Measurements from ENCODE around the gene RGS6. TPM values are rescaled to one million over a fixed set of nuclear protein-coding genes. Genes with fewer than 3 reads are reported as not detected.
"Not testable (repeated sequence)": the region's sequence is repeated elsewhere in the genome, so short reads cannot be mapped to it uniquely, and the experiment has no call there.

Gene RGS6
- not detected in 2 replicates for total RNA-seq
- not detected in 2 replicates for polyA plus RNA-seq
- polyA plus RNA-seq (2012) = not detected in 2 replicates
- polyA minus RNA-seq (ENCODE audit: low replicate concordance) = not detected in 2 replicates

DNA sequence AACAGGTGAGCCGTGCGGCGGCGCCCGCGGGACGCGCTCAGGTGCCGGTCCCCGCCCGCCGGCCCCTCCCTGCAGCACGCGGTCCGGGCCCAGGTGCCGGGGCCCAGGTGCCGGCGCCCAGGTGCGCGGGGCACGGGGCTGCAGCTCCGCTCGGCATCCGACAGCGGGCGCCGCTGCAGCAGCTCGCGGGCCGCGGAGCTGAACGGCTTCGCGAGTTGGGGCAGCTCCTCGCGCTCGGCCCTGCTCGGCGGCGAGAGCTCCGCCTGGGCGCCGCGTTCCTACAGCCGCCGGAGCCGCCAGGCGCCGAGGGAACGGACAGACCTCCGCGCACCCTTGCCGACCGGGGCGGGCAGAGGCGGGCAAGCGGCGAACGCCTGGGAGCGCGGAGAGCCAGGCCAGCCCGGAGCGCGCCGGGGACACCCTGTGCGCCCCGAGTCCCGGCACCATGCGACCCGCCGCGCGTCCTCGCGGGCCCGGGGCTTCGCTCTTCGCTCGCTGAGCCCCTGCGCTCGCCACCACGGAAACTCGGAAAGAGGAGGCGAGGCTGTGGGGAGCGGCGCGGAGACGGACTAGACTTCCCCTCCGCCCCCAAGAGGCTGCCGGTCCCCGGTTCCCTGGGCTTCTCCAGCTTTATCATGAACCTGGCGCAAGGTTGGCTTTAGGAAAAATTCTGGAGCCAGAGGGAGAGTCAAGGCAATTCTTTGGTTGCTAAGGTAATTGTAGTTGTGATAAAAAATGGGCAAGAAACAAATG, at the start of gene RGS6:
Gene RGS6 (plus strand): TSS at position 201 of the 753 bp plus-strand sequence.
- H3K4me3 ChIP-seq (replicated peaks in 1 of 4; ENCODE audit: control extremely low read depth in 1 of 4, insufficient read depth in 1 of 4, low read depth in 3 of 4, low read length in 4 of 4) = no peak within 1 kb of the TSS
- TF ChIP-seq EZH2 (IDR thresholded peaks at IDR 0.05; ENCODE audit: low read length, missing control alignments) = no peak
- TF ChIP-seq, protein P1, sequence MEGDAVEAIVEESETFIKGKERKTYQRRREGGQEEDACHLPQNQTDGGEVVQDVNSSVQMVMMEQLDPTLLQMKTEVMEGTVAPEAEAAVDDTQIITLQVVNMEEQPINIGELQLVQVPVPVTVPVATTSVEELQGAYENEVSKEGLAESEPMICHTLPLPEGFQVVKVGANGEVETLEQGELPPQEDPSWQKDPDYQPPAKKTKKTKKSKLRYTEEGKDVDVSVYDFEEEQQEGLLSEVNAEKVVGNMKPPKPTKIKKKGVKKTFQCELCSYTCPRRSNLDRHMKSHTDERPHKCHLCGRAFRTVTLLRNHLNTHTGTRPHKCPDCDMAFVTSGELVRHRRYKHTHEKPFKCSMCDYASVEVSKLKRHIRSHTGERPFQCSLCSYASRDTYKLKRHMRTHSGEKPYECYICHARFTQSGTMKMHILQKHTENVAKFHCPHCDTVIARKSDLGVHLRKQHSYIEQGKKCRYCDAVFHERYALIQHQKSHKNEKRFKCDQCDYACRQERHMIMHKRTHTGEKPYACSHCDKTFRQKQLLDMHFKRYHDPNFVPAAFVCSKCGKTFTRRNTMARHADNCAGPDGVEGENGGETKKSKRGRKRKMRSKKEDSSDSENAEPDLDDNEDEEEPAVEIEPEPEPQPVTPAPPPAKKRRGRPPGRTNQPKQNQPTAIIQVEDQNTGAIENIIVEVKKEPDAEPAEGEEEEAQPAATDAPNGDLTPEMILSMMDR (conservative IDR thresholded peaks at IDR 0.05 in 1 of 2, IDR thresholded peaks at IDR 0.05 in 1 of 2; ENCODE audit: low read depth in 1 of 2, low read length in 2 of 2) = no peak
- H3K4me1 ChIP-seq (ENCODE audit: control insufficient read depth, extremely low read depth, insufficient read depth, low read length) = no peaks in the 10 kb centered on the region
- no peak within 1 kb of the TSS for H3K4me2 ChIP-seq (ENCODE audit: extremely low read depth, insufficient read depth, low read length)
- peaks cover 7% of the 10 kb centered on the region for H3K27me3 ChIP-seq (ENCODE audit: control insufficient read depth, insufficient read depth, low read length)
- no peaks in the 10 kb centered on the region for H3K79me2 ChIP-seq (ENCODE audit: control insufficient read depth, insufficient read depth, low read length)
- H3K36me3 ChIP-seq (ENCODE audit: control insufficient read depth, insufficient read depth, low read length) = no peaks in the 10 kb centered on the region
- H3K27ac ChIP-seq (ENCODE audit: insufficient read depth, low read length) = no peak within 1 kb of the TSS
- no peaks in the 10 kb centered on the region for H3K9me3 ChIP-seq (ENCODE audit: control insufficient read depth, insufficient read depth, low read depth, low read length)
- no peaks in the 10 kb centered on the region for H4K20me1 ChIP-seq (ENCODE audit: control insufficient read depth, extremely low read depth, insufficient read depth, low read length)
- no peak within 1 kb of the TSS for H3K9ac ChIP-seq (ENCODE audit: insufficient read depth, low read length)
- no peak within 1 kb of the TSS for H2AFZ ChIP-seq (ENCODE audit: low read length)
- DNase-seq (ENCODE audit: low read depth in 2 of 2) = peak in 1 of 2 donors; percentile 21

DNA sequence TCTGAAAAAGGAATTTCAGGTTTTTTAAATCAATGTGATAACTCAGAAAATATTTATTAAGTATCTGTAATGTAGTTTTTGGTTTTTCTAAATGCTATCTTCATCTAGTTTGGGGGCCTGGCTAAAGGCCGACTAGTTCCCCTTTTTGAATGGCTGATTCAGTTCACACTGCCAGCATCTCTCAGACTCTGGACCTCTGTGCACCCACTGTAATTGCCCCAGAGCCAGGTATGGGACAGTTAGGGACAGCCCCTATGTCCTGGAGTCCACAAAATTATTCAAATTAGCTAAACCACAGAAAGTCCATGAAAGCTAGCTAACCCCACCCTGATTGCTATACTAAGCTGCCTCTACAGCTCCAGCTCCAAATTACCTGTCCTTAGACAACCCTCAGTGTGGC, 49.1 kb upstream of the RGS6 start:
- no peak overlapping the region for H3K4me2 ChIP-seq (ENCODE audit: extremely low read depth, insufficient read depth, low read length)
- TF ChIP-seq, protein P1 (conservative IDR thresholded peaks at IDR 0.05 in 1 of 2, IDR thresholded peaks at IDR 0.05 in 1 of 2; ENCODE audit: low read depth in 1 of 2, low read length in 2 of 2) = no peak
- no peak for TF ChIP-seq EZH2 (IDR thresholded peaks at IDR 0.05; ENCODE audit: low read length, missing control alignments)
- no peaks in the 10 kb centered on the region for H3K9me3 ChIP-seq (ENCODE audit: control insufficient read depth, insufficient read depth, low read depth, low read length)
- H3K4me3 ChIP-seq (replicated peaks in 1 of 4; ENCODE audit: control extremely low read depth in 1 of 4, insufficient read depth in 1 of 4, low read depth in 3 of 4, low read length in 4 of 4) = no peak overlapping the region
- no peaks in the 10 kb centered on the region for H4K20me1 ChIP-seq (ENCODE audit: control insufficient read depth, extremely low read depth, insufficient read depth, low read length)
- no peaks in the 10 kb centered on the region for H3K36me3 ChIP-seq (ENCODE audit: control insufficient read depth, insufficient read depth, low read length)
- no peaks in the 10 kb centered on the region for H3K4me1 ChIP-seq (ENCODE audit: control insufficient read depth, extremely low read depth, insufficient read depth, low read length)
- no peak for DNase-seq (ENCODE audit: low read depth in 2 of 2)
- no peaks in the 10 kb centered on the region for H3K27me3 ChIP-seq (ENCODE audit: control insufficient read depth, insufficient read depth, low read length)
- no peak overlapping the region for H2AFZ ChIP-seq (ENCODE audit: low read length)
- no peak overlapping the region for H3K27ac ChIP-seq (ENCODE audit: insufficient read depth, low read length)
- no peak overlapping the region for H3K9ac ChIP-seq (ENCODE audit: insufficient read depth, low read length)
- no peaks in the 10 kb centered on the region for H3K79me2 ChIP-seq (ENCODE audit: control insufficient read depth, insufficient read depth, low read length)

DNA sequence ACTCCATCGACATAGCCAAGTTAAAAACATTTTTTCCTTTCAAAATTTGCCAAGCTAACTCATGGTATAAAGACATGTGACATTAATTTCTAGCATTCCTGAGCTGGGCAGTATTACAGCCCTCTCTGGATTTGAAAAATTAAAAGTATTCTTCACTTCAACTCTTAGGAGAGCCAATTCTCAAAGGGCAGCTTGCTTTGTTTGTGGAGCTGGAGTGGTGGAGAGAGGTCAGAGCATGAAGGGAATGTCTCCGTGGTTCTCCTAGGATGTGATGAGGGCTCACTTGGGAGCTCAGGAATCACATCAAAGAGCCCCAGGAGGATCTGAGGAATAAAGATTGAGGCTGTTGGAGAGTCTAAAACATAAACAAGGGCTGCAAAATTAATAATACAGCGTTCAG, 46.9 kb upstream of the RGS6 start:
- Histone ChIP-seq H3K79me2 (ENCODE audit: control insufficient read depth, insufficient read depth, low read length) (no peaks in the 10 kb centered on the region), H3K36me3 (ENCODE audit: control insufficient read depth, insufficient read depth, low read length) (no peaks in the 10 kb centered on the region), H3K27ac (ENCODE audit: insufficient read depth, low read length) (no peak overlapping the region), H3K9ac (ENCODE audit: insufficient read depth, low read length) (no peak overlapping the region), H3K4me3 (replicated peaks in 1 of 4; ENCODE audit: control extremely low read depth in 1 of 4, insufficient read depth in 1 of 4, low read depth in 3 of 4, low read length in 4 of 4) (no peak overlapping the region), H3K27me3 (ENCODE audit: control insufficient read depth, insufficient read depth, low read length) (no peaks in the 10 kb centered on the region), H3K9me3 (ENCODE audit: control insufficient read depth, insufficient read depth, low read depth, low read length) (no peaks in the 10 kb centered on the region), H4K20me1 (ENCODE audit: control insufficient read depth, extremely low read depth, insufficient read depth, low read length) (no peaks in the 10 kb centered on the region), H3K4me1 (ENCODE audit: control insufficient read depth, extremely low read depth, insufficient read depth, low read length) (no peaks in the 10 kb centered on the region), H2AFZ (ENCODE audit: low read length) (no peak overlapping the region), H3K4me2 (ENCODE audit: extremely low read depth, insufficient read depth, low read length) (no peak overlapping the region)
- TF ChIP-seq, protein P1 (conservative IDR thresholded peaks at IDR 0.05 in 1 of 2, IDR thresholded peaks at IDR 0.05 in 1 of 2; ENCODE audit: low read depth in 1 of 2, low read length in 2 of 2) = no peak
- no peak for TF ChIP-seq EZH2 (IDR thresholded peaks at IDR 0.05; ENCODE audit: low read length, missing control alignments)
- DNase-seq (ENCODE audit: low read depth in 2 of 2) = no peak

DNA sequence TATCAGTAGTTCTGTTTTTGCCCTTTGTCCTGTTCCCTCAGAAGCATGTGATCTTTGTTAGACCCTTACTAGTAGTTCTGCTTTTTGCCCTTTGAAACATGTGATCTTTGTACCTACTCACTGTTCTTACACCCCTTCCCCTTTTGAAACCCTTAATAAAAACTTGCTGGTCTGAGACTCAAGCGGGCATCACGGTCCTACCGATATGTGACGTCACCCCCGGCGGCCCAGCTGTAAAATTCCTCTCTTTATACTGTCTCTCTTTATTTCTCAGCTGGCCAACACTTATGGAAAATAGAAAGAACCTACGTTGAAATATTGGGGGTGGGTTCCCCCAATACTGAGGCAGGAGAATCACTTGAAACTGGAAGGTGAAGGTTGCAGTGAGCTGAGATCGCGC, 44.4 kb upstream of the RGS6 start:
- H3K4me3 ChIP-seq (replicated peaks in 1 of 4; ENCODE audit: control extremely low read depth in 1 of 4, insufficient read depth in 1 of 4, low read depth in 3 of 4, low read length in 4 of 4); H3K36me3 ChIP-seq (ENCODE audit: control insufficient read depth, insufficient read depth, low read length); H3K27me3 ChIP-seq (ENCODE audit: control insufficient read depth, insufficient read depth, low read length); H3K4me1 ChIP-seq (ENCODE audit: control insufficient read depth, extremely low read depth, insufficient read depth, low read length); DNase-seq (ENCODE audit: low read depth in 2 of 2); H3K27ac ChIP-seq (ENCODE audit: insufficient read depth, low read length); H2AFZ ChIP-seq (ENCODE audit: low read length); H3K9ac ChIP-seq (ENCODE audit: insufficient read depth, low read length); H3K79me2 ChIP-seq (ENCODE audit: control insufficient read depth, insufficient read depth, low read length); H4K20me1 ChIP-seq (ENCODE audit: control insufficient read depth, extremely low read depth, insufficient read depth, low read length); H3K9me3 ChIP-seq (ENCODE audit: control insufficient read depth, insufficient read depth, low read depth, low read length); H3K4me2 ChIP-seq (ENCODE audit: extremely low read depth, insufficient read depth, low read length): not testable (repeated sequence)

Measured in fibroblast of lung (primary cell).